Measurements from ENCODE around the gene ATP6V1G3.
"Not testable (repeated sequence)": the region's sequence is repeated elsewhere in the genome, so short reads cannot be mapped to it uniquely, and the experiment has no call there.

ATP6V1G3 gene

DNA sequence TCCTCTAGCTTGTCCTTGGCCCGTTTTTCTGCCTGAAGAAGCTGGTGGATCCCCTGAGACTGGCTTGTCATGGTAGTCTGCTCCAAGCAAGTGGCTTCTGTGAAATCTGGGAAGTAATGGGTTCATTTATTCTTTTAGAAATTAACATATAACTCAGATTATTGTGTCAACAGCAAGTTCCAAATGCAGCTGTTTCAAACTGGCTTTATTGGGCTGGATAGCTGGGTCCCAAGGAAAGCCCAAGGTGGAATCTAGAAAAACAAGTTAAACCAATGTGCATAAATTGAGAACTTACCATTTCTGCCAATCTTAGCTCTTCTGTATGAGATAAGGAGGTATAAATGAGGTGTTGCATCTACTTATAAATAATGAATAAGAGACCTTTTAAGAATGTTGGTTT lies at the start of gene ATP6V1G3:
TSS of gene ATP6V1G3 (minus strand) at position 101 of the 400 bp plus-strand sequence. CDS start at position 71, 30 bp downstream.
- in situ Hi-C loops (cut with MboI; ENCODE audit: low sequenced_read_pairs, unreplicated experiment): no loop called here
- TF ChIP-seq, protein P1, sequence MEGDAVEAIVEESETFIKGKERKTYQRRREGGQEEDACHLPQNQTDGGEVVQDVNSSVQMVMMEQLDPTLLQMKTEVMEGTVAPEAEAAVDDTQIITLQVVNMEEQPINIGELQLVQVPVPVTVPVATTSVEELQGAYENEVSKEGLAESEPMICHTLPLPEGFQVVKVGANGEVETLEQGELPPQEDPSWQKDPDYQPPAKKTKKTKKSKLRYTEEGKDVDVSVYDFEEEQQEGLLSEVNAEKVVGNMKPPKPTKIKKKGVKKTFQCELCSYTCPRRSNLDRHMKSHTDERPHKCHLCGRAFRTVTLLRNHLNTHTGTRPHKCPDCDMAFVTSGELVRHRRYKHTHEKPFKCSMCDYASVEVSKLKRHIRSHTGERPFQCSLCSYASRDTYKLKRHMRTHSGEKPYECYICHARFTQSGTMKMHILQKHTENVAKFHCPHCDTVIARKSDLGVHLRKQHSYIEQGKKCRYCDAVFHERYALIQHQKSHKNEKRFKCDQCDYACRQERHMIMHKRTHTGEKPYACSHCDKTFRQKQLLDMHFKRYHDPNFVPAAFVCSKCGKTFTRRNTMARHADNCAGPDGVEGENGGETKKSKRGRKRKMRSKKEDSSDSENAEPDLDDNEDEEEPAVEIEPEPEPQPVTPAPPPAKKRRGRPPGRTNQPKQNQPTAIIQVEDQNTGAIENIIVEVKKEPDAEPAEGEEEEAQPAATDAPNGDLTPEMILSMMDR (IDR thresholded peaks at IDR 0.05; ENCODE audit: borderline replicate concordance, control extremely low read depth, extremely low read depth, insufficient read depth, missing control alignments): no peak
- no peak for DNase-seq (ENCODE audit: low spot score)

DNA sequence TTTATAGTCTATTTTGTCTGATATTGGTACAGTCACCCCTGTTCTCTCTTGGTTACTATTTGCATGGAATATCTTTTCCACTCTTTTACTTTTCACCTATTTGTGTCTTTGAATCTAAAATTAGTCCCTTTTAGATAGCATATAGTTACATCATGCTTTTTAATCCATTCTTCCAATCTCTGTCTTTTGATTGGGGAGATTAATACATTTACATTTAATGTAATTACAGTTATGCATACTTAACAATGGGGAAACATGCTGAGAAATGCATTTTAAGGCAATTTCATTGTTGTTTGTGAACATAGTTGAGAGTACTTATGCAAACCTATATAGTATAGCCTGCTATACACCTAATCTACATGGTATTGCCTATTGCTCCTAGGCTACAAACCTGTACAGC lies 48.4 kb upstream of the ATP6V1G3 start:
- DNase-seq (ENCODE audit: low spot score): no peak
- TF ChIP-seq, protein P1 (IDR thresholded peaks at IDR 0.05; ENCODE audit: borderline replicate concordance, control extremely low read depth, extremely low read depth, insufficient read depth, missing control alignments): no peak
- in situ Hi-C loops (cut with MboI; ENCODE audit: low sequenced_read_pairs, unreplicated experiment): no loop called here

- TF ChIP-seq, protein P1 (IDR thresholded peaks at IDR 0.05; ENCODE audit: borderline replicate concordance, control extremely low read depth, extremely low read depth, insufficient read depth, missing control alignments): no peak
- no peak for DNase-seq (ENCODE audit: low spot score)
- in situ Hi-C loops (cut with MboI; ENCODE audit: low sequenced_read_pairs, unreplicated experiment): no loop called here
Observed at GRCh38 chr1:198584163-198584562, 43.7 kb upstream of the ATP6V1G3 start.

GRCh38 chr1:198583209-198583802 lies 42.8 kb upstream of the ATP6V1G3 start:
- DNase-seq (ENCODE audit: low spot score); in situ Hi-C loops (cut with MboI; ENCODE audit: low sequenced_read_pairs, unreplicated experiment): not testable (repeated sequence)

- in situ Hi-C loops (cut with MboI; ENCODE audit: low sequenced_read_pairs, unreplicated experiment): no loop called here
- TF ChIP-seq, protein P1 (IDR thresholded peaks at IDR 0.05; ENCODE audit: borderline replicate concordance, control extremely low read depth, extremely low read depth, insufficient read depth, missing control alignments): no peak
- no peak for DNase-seq (ENCODE audit: low spot score)
Observed at GRCh38 chr1:198577444-198577843, 37.0 kb upstream of the ATP6V1G3 start.

GRCh38 chr1:198575798-198576641 lies 35.5 kb upstream of the ATP6V1G3 start:
- in situ Hi-C loops (cut with MboI; ENCODE audit: low sequenced_read_pairs, unreplicated experiment): no loop called here
- TF ChIP-seq, protein P1 (IDR thresholded peaks at IDR 0.05; ENCODE audit: borderline replicate concordance, control extremely low read depth, extremely low read depth, insufficient read depth, missing control alignments): no peak
- no peak for DNase-seq (ENCODE audit: low spot score)

- in situ Hi-C loops (cut with MboI; ENCODE audit: low sequenced_read_pairs, unreplicated experiment): no loop called here
- TF ChIP-seq, protein P1 (IDR thresholded peaks at IDR 0.05; ENCODE audit: borderline replicate concordance, control extremely low read depth, extremely low read depth, insufficient read depth, missing control alignments): no peak
- no peak for DNase-seq (ENCODE audit: low spot score)
Observed at GRCh38 chr1:198575292-198575691, 34.8 kb upstream of the ATP6V1G3 start.

All from GM13976 (cell line).